PC-3 (cell line): ENCODE data around the gene SHOX. TPM values are rescaled to one million over a fixed set of nuclear protein-coding genes. Genes with fewer than 3 reads are reported as not detected.

Experiments used
- ATAC-seq: fragments of 200-7000 bp; cut with Tn5 transposase; 2 replicates; pipeline ENCODE4 v1.9.1; 2020; ENCODE audit warnings: mild to moderate bottlenecking, moderate library complexity
- BruUV-seq: library from RNA; stranded (reverse); fragments of 400-500 nt; replicated peaks from 2 replicates; lab custom pipeline; 2021; lab: Mats Ljungman, UMichigan
- CTCF ChIA-PET: fragments of 300-600 bp; sonication (Branson Sonifier 250); formaldehyde crosslinking; loops from one replicate; lab custom pipeline; 2022; ENCODE audit warnings: antibody characterized with exemption; lab: Charles Lee
- POLR2A ChIA-PET: fragments of 300-600 bp; sonication (Branson Sonifier 250); formaldehyde crosslinking; loops from one replicate; lab custom pipeline; 2022; ENCODE audit warnings: antibody characterized with exemption; ENCODE audit not compliant: unreplicated experiment; lab: Charles Lee
- DNase-seq: peaks from one replicate; pipeline ENCODE4 v3.0.0-alpha.2; 2015
- H2AFZ ChIP-seq: fragments of 300-600 bp; sonication (generic); 2 replicates; pipeline ENCODE4 v1.6.0; 2016; ENCODE audit warnings: antibody characterized with exemption, low read length
- H3F3A ChIP-seq: fragments of 300-600 bp; sonication (generic); one replicate; pipeline ENCODE4 v1.6.0; 2017; ENCODE audit warnings: antibody characterized with exemption, low read length, control low read depth, mild to moderate bottlenecking; ENCODE audit not compliant: unreplicated experiment
- H3K27ac ChIP-seq: fragments of 300-600 bp; sonication (generic); 2 replicates; pipeline ENCODE4 v1.5.1; 2016; ENCODE audit warnings: mild to moderate bottlenecking, low read length
- H3K27me3 ChIP-seq: fragments of 300-600 bp; sonication (generic); 2 replicates; pipeline ENCODE4 v1.6.1; 2016; ENCODE audit warnings: low read length, mixed read lengths
- H3K36me3 ChIP-seq: fragments of 300-600 bp; sonication (generic); 2 replicates; pipeline ENCODE4 v1.6.1; 2016; ENCODE audit warnings: low read depth, mixed run types, low read length, mixed read lengths
- H3K4me1 ChIP-seq: fragments of 300-600 bp; sonication (generic); 2 replicates; pipeline ENCODE4 v1.5.1; 2016; ENCODE audit warnings: low read length; ENCODE audit not compliant: insufficient read depth
- H3K4me2 ChIP-seq: fragments of 300-600 bp; sonication (generic); 2 replicates; pipeline ENCODE4 v1.6.0; 2016; ENCODE audit warnings: low read length
- H3K4me3 ChIP-seq: fragments of 300-600 bp; sonication (generic); 2 replicates; pipeline ENCODE4 v1.5.1; 2016; ENCODE audit warnings: mild to moderate bottlenecking, low read length, mixed read lengths
- H3K79me2 ChIP-seq: fragments of 300-600 bp; sonication (generic); 2 replicates; pipeline ENCODE4 v1.6.1; 2017; ENCODE audit warnings: low read length, mixed read lengths
- H3K9ac ChIP-seq: fragments of 300-600 bp; sonication (generic); 2 replicates; pipeline ENCODE4 v1.6.0; 2016; ENCODE audit warnings: mild to moderate bottlenecking, low read length
- H3K9me2 ChIP-seq: fragments of 300-600 bp; sonication (generic); replicated peaks from 2 replicates; pipeline ENCODE4 v1.6.1; 2016; ENCODE audit warnings: mixed run types, low read length, mixed read lengths
- H3K9me3 ChIP-seq: fragments of 300-600 bp; sonication (generic); 2 replicates; pipeline ENCODE4 v1.6.1; 2016; ENCODE audit warnings: low read length, mixed read lengths
- H4K20me1 ChIP-seq: fragments of 300-600 bp; sonication (generic); 2 replicates; pipeline ENCODE4 v1.6.1; 2016; ENCODE audit warnings: low read length, mixed read lengths
- EZH2 ChIP-seq: fragments of 300-600 bp; sonication (generic); IDR thresholded peaks from one replicate; pipeline ENCODE4 v1.6.1; 2017; ENCODE audit warnings: antibody characterized with exemption, mild to moderate bottlenecking, low read length; ENCODE audit not compliant: unreplicated experiment
- EZH2phosphoT487 ChIP-seq: fragments of 300-600 bp; sonication (generic); IDR thresholded peaks from 2 replicates; pipeline ENCODE4 v1.6.1; 2018; ENCODE audit warnings: mild to moderate bottlenecking, antibody characterized with exemption, low read length, borderline replicate concordance
- intact Hi-C: fragments of 100-400 bp; cut with micrococcal nuclease; formaldehyde crosslinking; loops from 2 replicates; pipeline ENCODE4 v1.9.0; 2023
- total RNA-seq: library from RNA; depleted of rRNA; stranded (reverse); fragments of >200 nt; gene quantifications from 2 replicates; pipeline ENCODE4 v1.2.3, GENCODE V29; 2014
- TF ChIP-seq, protein P1 (sequence below): fragments of 300-600 bp; sonication (generic); conservative IDR thresholded peaks from 2 replicates; pipeline ENCODE4 v1.5.1; 2017; ENCODE audit warnings: antibody characterized with exemption, low read depth, mild to moderate bottlenecking, low read length

Gene SHOX
- total RNA-seq, 1 experiment from 2014 or later: not detected

- ATAC-seq (no peak), DNase-seq (no peak)
- Histone ChIP-seq H3K4me1 (no peaks in the 10 kb centered on the region), H2AFZ (no peak overlapping the region), H3K9me3 (no peaks in the 10 kb centered on the region), H3K9me2 (no peaks in the 10 kb centered on the region), H3K4me3 (no peak overlapping the region), H3K4me2 (no peak overlapping the region), H4K20me1 (no peaks in the 10 kb centered on the region), H3K27ac (no peak overlapping the region), H3K27me3 (peaks cover 26% of the 10 kb centered on the region), H3F3A (no peaks in the 10 kb centered on the region), H3K79me2 (no peaks in the 10 kb centered on the region), H3K9ac (no peak overlapping the region), H3K36me3 (no peaks in the 10 kb centered on the region)
- no peak for TF ChIP-seq EZH2phosphoT487
- CTCF ChIA-PET: no interaction called here
- intact Hi-C loops: no loop called here
- POLR2A ChIA-PET: no interaction called here
- BruUV-seq: no TSS peak
Measured at GRCh38 chrX:652341-652741, 21.8 kb downstream of the SHOX start.

GRCh38 chrX:653306-653705 lies 22.7 kb downstream of the SHOX start:
- H3F3A ChIP-seq: no peaks in the 10 kb centered on the region
- CTCF ChIA-PET: no interaction called here
- intact Hi-C loops: no loop called here

GRCh38 chrX:661154-661553 lies 30.6 kb downstream of the SHOX start:
- no peak for ATAC-seq
- H4K20me1 ChIP-seq: no peaks in the 10 kb centered on the region
- no peaks in the 10 kb centered on the region for H3K4me1 ChIP-seq
- no peak for DNase-seq
- ChIA-PET POLR2A (no interaction called here), CTCF (no interaction called here)
- H3K4me3 ChIP-seq: no peak overlapping the region
- no peaks in the 10 kb centered on the region for H3K9me2 ChIP-seq
- H3K27ac ChIP-seq: no peak overlapping the region
- no TSS peak for BruUV-seq
- H3K36me3 ChIP-seq: no peaks in the 10 kb centered on the region
- no peaks in the 10 kb centered on the region for H3F3A ChIP-seq
- no peaks in the 10 kb centered on the region for H3K27me3 ChIP-seq
- no peak overlapping the region for H3K4me2 ChIP-seq
- H3K79me2 ChIP-seq: no peaks in the 10 kb centered on the region
- intact Hi-C loops: no loop called here
- no peaks in the 10 kb centered on the region for H3K9me3 ChIP-seq
- H2AFZ ChIP-seq: no peak overlapping the region
- TF ChIP-seq EZH2: no peak
- no peak for TF ChIP-seq EZH2phosphoT487
- no peak overlapping the region for H3K9ac ChIP-seq

More at GRCh38 chrX:653306-653705, 22.7 kb downstream of the SHOX start:
- H3K79me2 ChIP-seq: no peaks in the 10 kb centered on the region
- H3K27ac ChIP-seq: no peak overlapping the region
- DNase-seq: no peak
- no peaks in the 10 kb centered on the region for H3K9me2 ChIP-seq
- no peaks in the 10 kb centered on the region for H3K36me3 ChIP-seq
- no peak overlapping the region for H3K4me2 ChIP-seq
- no peaks in the 10 kb centered on the region for H4K20me1 ChIP-seq
- no peaks in the 10 kb centered on the region for H3K4me1 ChIP-seq
- POLR2A ChIA-PET: no interaction called here
- no peak overlapping the region for H3K4me3 ChIP-seq
- no TSS peak for BruUV-seq
- H2AFZ ChIP-seq: no peak overlapping the region
- H3K9ac ChIP-seq: no peak overlapping the region
- ATAC-seq: no peak
- H3K27me3 ChIP-seq: peaks cover 26% of the 10 kb centered on the region
- no peak for TF ChIP-seq EZH2phosphoT487
- no peak for TF ChIP-seq EZH2
- TF ChIP-seq, protein P1, sequence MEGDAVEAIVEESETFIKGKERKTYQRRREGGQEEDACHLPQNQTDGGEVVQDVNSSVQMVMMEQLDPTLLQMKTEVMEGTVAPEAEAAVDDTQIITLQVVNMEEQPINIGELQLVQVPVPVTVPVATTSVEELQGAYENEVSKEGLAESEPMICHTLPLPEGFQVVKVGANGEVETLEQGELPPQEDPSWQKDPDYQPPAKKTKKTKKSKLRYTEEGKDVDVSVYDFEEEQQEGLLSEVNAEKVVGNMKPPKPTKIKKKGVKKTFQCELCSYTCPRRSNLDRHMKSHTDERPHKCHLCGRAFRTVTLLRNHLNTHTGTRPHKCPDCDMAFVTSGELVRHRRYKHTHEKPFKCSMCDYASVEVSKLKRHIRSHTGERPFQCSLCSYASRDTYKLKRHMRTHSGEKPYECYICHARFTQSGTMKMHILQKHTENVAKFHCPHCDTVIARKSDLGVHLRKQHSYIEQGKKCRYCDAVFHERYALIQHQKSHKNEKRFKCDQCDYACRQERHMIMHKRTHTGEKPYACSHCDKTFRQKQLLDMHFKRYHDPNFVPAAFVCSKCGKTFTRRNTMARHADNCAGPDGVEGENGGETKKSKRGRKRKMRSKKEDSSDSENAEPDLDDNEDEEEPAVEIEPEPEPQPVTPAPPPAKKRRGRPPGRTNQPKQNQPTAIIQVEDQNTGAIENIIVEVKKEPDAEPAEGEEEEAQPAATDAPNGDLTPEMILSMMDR: no peak
- no peaks in the 10 kb centered on the region for H3K9me3 ChIP-seq

- no peak overlapping the region for H2AFZ ChIP-seq
- H3K36me3 ChIP-seq: no peaks in the 10 kb centered on the region
- BruUV-seq: no TSS peak
- no peak overlapping the region for H3K4me3 ChIP-seq
- TF ChIP-seq EZH2phosphoT487 (no peak), EZH2 (no peak)
- TF ChIP-seq, protein P1: no peak
- intact Hi-C loops: no loop called here
- H3K9me3 ChIP-seq: no peaks in the 10 kb centered on the region
- POLR2A ChIA-PET: no interaction called here
- no peak overlapping the region for H3K4me2 ChIP-seq
- H4K20me1 ChIP-seq: no peaks in the 10 kb centered on the region
- H3K9me2 ChIP-seq: no peaks in the 10 kb centered on the region
- no peak for ATAC-seq
- CTCF ChIA-PET: no interaction called here
- H3K4me1 ChIP-seq: no peaks in the 10 kb centered on the region
- H3K27ac ChIP-seq: no peak overlapping the region
- H3K79me2 ChIP-seq: no peaks in the 10 kb centered on the region
- no peaks in the 10 kb centered on the region for H3K27me3 ChIP-seq
- no peak overlapping the region for H3K9ac ChIP-seq
- DNase-seq: no peak
- no peaks in the 10 kb centered on the region for H3F3A ChIP-seq
Measured at GRCh38 chrX:662126-662525, 31.5 kb downstream of the SHOX start.
